Right hindlimb (tissue), 1 donor: ENCODE results near the gene PCDH10.
"Not testable (repeated sequence)": the region's sequence is repeated elsewhere in the genome, so short reads cannot be mapped to it uniquely, and the experiment has no call there.

Source experiments
- DNase-seq: peaks from one replicate; pipeline ENCODE4 v3.0.0-alpha.2; 2018

Gene PCDH10

DNA sequence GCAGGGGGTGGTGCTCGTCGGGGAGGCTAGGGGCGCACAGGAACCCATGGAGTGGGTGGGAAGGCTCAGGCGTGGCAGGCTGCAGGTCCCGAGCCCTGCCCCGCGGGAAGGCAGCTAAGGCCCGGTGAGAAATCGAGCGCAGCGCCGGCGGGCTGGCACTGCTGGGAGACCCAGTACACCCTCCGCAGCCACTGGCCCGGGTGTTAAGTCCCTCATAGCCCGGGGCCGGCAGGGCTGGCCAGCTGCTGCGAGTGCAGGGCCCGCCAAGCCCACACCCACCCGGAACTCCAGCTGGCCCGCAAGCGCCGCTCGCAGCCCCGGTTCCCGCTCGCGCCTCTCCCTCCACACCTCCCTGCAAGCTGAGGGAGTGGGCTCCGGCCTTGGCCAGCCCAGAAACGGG is 91.4 kb downstream of the PCDH10 start:
- DNase-seq, result not testable (repeated sequence)
